Skin of body (tissue), 2 donors: ENCODE results near the gene SEBOX. TPM values are rescaled to one million over a fixed set of nuclear protein-coding genes. Genes with fewer than 3 reads are reported as not detected.

ENCODE experiments used
- DNase-seq: peaks from one replicate; lab custom pipeline; 2025; lab: John Stamatoyannopoulos, UW
- total RNA-seq: library from RNA; depleted of rRNA; stranded (reverse); fragments of >200 nt; gene quantifications from one replicate; pipeline ENCODE4 v1.2.3, GENCODE V29; 2014

SEBOX gene
- total RNA-seq, 1 donor from 2014 or later: not detected

DNA sequence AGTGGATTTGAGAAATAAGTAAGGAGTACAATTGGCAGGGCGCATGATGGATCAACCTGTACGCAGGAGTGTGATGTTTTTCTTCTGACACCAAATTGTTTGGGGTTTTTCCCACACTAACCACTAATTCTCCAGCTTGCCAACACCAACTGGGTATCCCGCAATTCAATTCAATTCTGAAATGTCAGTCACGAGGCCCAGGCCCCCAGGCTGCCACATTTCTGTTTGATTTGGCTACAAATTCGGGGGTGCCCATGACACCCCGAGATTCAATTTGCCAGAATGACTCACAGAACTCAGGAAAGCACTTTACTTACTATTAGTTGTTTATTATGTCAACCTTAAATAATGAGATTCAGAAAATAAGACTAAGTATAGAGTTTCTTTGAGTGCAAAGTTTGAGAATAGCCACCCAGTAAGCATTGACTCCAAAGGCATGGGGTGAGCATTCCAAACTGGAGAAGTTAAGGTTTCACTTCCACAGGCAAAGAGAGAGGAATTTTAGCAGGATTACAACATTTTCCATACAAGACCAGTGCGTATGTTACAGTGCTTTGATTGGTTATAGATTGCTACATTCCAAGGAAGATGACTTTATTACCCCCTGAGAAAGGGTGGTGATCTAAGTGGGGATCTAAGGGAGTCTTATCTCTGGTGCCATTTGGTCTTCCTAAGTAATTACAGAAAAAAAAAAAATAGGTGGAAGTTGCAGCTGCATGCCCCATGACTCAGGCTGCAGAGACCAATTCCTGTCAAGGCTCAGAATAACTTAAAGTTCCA lies 29.5 kb upstream of the SEBOX start:
- DNase-seq: no peak

DNA sequence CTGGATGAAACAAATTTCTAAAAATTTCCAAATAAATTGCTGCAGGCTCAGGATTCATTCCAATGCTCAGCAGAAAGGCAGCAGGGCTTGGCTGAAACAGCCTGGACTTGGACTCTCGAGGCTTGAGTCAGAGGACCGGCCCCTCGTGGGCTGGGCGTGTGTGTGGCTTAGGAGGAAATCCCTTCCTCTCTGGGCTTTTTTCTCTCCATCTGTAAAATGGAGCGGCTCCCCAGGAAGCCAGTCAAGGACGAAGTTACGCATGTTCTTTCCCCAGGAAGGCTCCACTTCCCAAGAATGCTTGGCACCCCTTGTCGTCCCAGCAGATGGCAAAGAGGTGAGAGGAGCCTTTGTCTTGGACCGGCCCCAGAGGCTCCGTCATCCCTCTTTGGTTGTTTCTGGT lies 27.5 kb upstream of the SEBOX start:
- DNase-seq: no peak

DNA sequence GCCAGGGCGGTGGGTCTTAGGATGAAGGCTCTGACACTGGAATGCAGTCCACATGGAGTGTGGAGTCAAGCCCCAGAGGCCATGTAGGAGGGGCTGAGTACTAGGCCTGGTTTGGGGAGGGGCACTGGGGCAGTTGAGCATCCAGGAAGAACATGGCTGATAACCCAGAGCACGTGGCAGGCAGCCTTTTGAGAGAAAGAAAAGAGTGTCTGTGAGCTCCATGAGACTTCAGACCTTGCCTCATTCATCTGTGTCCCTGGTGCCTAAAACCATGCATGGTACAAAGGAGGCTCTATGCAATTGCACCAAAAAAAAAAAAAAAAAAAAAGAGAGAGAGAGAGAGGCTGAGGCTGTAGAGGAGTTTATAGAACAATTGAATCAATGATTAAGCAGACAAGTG lies 26.4 kb upstream of the SEBOX start:
- no peak for DNase-seq

DNA sequence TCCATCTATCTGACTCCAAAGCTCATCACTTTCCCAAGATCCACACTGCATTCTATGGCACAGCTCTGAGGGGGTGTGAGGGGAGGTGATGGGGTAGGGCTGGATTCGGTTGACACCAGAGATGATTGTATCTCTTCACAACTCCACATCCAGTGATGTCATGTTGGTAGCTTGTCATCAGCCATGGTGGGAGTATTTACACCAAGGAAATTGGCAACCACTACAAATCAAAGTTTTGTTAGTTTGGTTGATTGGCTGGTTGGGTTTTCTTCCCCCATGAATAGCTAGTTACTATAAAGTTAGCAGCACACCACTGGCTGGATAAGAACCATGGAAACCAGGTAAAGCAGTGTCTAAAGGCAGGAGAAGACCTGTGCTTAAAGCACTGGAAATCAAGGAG lies 26.0 kb upstream of the SEBOX start:
- DNase-seq: no peak

DNA sequence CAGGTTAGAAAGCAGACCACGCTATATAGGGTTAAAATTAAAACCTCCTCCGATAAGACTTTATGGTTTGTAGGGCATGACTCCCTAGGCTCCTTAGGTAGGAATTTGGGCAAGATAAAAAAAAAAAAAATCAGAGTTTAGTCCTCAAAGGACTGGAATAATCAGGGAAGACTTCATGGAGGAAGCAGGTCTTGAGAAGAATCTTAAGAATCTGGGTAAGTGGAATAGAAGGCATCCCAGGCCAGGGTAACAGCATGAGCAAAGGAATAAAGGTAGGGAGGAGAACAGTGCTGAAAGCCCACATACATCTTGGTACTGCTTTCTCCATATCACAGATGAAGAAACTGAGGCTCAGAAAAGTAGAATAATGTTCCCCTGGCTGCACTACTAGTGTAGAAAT lies 25.6 kb upstream of the SEBOX start:
- DNase-seq: no peak

DNA sequence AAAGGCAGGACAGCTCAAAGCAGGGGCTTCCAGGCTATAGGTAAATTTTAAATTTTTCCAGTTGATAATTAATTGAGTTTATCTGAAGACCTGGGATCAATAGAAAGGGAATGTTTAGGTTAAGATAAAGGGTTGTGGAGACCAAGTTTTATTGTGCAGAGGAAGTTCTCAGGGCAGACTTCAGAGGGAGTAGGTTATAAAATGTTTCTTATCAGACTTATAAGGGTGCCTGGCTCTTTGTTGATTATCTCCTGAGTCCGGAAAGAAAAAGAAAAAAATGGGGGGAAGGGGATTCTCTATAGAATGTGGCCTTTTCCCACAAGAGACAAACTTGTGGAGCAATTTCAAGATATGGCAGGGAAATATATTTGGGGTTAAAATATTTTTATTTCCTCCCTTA lies 25.1 kb upstream of the SEBOX start:
- no peak for DNase-seq

DNA sequence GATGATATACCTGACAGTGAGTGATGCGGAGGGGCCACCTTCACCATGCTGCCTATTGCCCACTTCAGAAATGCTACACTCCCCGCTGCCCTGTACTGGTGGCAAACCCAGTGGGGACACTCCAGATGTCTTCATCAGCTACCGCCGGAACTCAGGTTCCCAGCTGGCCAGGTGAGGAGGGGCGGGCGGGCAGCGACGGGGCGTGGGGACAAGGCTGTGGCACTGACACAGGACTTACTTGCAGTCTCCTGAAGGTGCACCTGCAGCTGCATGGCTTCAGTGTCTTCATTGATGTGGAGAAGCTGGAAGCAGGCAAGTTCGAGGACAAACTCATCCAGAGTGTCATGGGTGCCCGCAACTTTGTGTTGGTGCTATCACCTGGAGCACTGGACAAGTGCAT lies 23.1 kb upstream of the SEBOX start:
- DNase-seq: no peak

DNA sequence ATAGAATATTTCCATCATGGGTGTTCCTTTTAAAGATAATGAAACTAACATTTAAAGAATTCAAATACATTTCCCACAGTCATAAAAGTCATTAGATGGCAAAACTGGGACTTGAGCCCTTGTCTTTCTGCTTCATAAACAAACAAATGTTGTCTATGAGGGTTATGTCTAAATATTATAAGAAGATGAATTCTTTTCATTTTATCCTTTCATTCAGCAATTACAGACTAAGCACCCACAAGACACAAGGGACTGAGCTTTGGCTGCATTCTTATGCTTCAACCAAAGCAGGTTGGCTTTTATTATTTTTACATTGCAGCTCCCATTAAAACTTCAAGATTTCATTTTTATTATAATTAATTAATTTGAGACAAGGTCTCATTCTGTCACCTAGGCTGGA lies 21.4 kb upstream of the SEBOX start:
- no peak for DNase-seq

DNA sequence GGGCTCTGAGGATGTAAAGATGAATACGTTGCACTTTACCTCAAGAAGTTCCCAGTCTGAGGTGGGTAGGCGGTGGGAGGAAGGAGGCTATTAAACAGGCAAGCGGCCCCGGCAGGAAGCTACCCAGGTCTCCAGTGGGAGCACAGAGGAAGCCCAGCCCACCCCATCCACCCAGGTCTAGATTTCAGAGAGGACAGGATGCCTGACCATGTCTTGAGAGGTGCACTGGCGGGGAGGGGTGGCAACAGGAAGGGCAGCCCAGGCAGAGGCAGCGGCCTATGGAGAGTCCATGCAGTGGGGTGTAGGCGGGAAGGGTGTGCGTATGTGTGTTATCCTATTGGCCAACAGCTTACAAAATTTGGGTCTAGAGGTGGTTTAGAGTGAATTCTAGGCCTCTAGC lies 20.4 kb upstream of the SEBOX start:
- DNase-seq: no peak

DNA sequence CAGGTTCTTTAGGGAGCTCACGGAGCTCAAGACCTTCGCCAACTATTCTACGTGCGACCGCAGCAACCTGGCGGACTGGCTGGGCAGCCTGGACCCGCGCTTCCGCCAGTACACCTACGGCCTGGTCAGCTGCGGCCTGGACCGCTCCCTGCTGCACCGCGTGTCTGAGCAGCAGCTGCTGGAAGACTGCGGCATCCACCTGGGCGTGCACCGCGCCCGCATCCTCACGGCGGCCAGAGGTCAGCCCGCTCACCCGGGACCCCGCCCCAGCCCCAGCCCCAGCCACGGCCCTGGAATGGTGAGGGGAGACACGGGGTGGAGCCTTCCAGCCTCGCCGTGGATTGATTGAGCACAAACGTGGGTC lies 20.0 kb upstream of the SEBOX start:
- no peak for DNase-seq

DNA sequence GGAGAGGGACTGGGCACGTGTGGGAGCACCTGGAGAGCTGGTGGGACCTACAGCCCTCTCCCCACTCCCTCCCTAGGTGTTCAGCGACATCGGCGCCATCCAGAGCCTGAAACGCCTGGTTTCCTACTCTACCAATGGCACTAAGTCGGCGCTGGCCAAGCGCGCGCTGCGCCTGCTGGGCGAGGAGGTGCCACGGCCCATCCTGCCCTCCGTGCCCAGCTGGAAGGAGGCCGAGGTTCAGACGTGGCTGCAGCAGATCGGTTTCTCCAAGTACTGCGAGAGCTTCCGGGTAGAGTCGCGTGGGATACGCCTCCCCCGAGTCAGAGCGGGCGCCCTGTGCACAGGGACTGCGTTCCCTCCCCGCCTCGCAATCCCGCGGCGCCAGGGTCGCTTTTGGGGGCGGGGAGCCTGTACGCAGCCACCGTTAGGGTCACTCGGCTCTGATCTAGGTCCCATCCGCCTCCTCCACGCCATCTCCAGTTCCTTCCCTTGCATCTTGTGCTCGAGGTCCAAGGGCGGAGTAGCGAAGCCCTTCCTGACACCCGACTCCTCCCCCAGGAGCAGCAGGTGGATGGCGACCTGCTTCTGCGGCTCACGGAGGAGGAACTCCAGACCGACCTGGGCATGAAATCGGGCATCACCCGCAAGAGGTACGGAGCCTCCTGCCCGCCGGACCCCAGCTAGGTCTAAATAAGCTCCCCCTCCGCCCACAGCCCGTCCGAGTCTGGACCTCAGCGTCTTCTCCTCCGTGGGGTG lies 19.5 kb upstream of the SEBOX start:
- no peak for DNase-seq

DNA sequence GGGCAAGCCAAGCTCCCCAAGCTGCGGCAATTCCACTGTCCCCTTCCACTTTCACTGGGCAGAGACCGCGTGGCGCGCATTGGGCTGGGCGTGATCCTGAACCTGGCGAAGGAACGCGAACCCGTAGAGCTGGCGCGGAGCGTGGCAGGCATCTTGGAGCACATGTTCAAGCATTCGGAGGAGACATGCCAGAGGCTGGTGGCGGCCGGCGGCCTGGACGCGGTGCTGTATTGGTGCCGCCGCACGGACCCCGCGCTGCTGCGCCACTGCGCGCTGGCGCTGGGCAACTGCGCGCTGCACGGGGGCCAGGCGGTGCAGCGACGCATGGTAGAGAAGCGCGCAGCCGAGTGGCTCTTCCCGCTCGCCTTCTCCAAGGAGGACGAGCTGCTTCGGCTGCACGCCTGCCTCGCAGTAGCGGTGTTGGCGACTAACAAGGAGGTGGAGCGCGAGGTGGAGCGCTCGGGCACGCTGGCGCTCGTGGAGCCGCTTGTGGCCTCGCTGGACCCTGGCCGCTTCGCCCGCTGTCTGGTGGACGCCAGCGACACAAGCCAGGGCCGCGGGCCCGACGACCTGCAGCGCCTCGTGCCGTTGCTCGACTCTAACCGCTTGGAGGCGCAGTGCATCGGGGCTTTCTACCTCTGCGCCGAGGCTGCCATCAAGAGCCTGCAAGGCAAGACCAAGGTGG lies 16.3 kb upstream of the SEBOX start:
- DNase-seq: no peak

DNA sequence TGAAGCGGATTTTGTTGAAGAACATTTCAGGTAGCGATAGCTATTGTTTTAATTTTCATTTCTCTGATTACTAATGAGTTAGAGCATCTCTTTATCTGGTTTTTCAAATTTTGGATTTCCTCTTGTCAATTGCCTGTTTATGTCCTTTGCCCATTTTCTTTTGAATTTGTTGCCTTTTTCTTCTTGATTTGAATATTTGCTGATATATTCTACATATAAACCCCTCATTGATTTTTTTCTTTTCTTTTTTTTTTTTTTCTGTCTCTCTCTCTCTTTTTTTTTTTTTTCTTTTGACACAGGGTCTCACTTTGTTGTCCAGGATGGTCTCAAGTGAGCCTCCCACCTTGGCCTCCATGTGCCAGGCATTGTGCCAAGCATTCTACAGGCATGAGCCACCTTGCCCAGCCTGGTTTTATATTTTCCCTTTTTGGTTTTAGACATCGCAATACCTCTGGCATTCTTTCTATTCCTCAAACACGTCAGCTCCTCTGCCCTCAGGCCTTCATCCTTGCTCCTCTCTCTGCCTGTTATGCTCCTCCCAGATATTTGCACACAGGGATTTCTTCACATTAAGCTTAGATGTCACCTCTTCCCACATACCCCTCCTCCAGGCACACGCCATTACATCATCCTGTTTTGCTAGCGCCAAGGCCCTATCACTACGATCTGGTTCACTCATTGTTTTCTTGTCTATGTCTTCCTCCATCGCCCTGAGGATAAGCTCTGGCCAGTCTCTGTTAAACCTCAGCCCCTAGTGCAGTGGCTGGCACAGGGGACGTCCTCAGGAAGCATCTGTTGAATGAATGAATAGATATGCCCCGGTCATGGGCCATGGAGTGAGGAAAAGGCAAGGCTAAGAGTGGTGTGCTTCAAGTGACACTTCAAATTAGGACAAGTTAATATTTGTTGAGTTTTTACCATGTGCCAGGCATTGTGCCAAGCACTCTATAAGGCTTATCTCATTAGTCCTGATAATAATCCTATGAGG lies 15.1 kb upstream of the SEBOX start:
- no peak for DNase-seq

DNA sequence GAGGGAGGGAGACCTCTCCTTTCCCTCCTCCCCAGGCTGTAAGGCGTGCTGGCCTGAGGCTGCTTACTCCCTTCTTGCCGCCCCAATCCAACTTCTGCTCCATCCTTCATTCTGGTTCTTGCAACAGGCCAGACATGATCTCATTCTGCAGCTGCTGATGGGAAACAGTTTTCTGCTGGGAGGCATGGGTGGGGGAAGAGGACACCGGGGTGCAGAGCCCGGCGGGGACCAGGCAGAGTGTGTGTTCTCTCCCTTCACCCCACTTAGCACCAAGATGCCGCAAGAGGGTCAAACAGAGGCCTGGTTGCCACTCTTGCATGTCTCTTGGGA lies 7.9 kb upstream of the SEBOX start:
- no peak for DNase-seq

DNA sequence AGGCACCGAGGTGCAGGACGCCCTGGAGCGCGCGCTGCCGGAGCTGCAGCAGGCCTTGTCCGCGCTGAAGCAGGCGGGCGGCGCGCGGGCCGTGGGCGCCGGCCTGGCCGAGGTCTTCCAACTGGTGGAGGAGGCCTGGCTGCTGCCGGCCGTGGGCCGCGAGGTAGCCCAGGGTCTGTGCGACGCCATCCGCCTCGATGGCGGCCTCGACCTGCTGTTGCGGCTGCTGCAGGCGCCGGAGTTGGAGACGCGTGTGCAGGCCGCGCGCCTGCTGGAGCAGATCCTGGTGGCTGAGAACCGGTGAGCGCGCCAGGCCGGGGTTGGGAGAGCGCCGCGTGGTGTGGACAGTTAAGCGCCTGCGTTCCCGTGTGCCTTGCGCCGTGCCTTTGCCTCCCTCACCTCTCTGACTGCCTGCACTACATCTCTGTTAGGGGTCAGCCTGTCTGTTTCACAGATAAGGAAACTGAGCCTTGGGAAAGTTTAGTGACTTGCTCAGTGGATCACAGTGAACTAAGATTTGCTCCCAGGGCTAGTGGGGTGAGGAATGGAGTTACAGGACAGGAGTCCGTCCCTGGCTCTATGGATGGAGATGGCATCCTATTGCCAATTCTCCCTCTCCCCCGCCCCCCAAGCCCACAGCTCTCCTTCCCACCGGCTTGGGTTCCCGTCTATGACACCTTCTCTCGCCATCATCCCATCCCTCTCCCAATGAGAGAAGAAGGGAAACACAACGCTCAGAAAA lies 7.4 kb upstream of the SEBOX start:
- DNase-seq: no peak

DNA sequence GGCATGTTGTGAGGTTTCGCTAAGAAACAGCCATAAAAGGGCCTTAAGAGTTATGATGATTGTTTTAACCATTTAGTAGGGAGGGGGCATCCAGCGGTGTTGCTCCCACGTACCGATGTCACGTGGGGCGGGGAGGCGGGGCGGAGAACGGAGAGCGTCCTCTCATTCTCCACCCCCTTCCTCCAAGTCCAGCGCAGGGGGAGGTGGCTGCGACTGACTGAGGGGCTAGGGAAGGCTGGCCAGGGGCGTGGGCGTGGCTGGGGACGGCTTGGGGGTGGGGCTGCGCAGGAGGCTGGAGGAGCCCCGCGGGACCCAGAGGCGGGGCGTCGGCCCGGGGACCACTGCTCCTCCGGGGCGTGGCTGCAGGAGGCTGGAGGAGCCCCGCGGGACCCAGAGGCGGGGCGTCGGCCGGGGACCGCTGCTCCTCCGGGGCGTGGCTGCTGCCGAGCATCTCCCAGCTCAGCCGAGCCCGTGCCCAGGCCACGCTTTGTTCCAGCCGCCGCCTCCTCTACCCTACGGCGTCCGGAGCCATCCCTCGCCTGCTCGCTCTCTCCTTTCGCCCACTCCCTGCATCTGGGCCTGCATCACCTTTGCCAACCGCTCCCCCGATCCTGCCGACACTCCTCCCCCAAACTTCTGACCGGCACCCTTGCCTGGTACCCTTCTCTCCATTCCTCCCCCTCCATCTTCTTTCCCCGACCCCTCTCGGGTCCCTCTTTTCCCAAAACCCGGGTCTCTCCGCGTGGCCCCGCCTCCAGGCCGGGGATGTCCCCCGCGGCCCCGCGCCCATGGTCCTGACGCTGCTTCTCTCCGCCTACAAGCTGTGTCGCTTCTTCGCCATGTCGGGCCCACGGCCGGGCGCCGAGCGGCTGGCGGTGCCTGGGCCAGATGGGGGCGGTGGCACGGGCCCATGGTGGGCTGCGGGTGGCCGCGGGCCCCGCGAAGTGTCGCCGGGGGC lies 6.5 kb upstream of the SEBOX start, which contains the start of gene SARM1:
SARM1 (plus strand) TSS at position 450 of the 958 bp plus-strand sequence; CDS start at position 789, 339 bp downstream.
- DNase-seq: peak; percentile 42

DNA sequence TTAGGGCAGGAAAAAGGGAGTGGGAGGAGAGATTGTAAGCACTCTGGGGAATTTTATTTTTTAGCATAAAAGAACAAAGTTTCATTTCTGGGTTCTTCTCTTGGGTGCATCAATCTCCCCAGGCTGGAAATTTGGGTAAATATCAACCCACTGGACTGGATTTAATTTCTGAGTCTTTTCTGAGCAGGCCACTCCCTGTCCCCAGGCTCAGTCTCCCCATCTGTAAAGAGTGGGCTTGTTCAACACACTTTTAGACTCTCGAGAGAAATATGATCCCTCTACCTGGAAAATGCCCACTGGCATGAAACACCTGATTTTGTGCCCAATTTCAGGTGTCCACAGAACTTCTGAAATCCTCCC lies 5.7 kb upstream of the SEBOX start:
- no peak for DNase-seq

DNA sequence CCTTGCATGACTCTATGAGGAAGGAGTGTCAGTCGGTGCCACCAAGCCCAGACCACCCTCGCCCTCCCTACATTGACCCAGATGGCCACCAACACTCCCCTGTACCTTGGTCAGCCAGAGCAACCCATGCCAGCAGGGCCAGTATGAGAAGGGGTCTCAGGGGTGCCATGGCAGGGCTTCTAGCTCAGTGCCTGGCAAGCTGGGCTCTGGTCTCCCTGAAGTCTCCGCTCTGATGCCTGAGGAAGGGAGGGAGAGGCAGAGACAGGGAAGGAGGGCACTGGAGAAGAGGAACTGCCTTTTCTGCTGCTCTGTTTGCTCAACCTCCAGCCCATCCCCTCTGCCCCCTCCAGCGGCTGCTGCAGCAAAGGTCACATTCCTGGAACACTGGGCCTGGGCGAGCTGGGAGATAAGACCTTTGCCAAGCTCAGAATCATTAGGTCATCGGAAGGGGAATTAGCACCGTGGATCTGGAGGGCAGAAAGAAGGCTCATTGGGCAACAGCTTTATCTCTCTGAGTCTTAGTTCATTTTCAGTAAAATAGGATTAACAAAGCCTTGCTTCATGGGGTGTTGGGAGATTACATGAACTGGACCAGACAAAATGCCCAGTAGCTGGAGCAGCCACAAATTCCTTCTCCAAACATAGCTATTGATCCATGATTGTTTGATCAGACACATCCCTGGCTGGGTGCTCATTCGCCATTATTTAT lies 5.2 kb upstream of the SEBOX start, which contains the start of gene VTN:
VTN (minus strand) TSS at position 273 of the 709 bp plus-strand sequence; CDS start at position 169, 104 bp downstream.
- no peak for DNase-seq

DNA sequence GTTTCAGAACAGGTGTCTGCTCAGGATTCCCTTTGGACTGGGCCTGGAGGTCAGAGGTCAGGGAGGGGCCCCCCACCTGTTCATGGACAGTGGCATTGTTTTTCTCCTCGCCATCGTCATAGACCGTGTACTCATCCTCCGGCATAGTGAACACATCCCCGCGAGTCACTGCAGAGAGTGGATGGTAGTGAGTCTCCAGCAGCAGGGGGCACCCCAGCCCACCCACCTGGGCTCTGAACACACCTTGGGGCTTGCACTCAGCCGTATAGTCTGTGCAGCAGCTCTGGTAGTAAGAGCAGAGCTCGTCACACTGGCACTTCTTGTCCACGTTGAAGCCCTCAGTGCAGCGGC lies 4.7 kb upstream of the SEBOX start:
- no peak for DNase-seq
